ENCODE measurements around the gene CNPY4. TPM values are rescaled to one million over a fixed set of nuclear protein-coding genes. Genes with fewer than 3 reads are reported as not detected.
A peak's percentile ranks its signal among the peaks of the same experiment; 100 is the strongest.

The CNPY4 gene
- total and polyA plus RNA-seq, 10 of the 15 experiments (the other 5 are each of a cell fraction or from before 2014, with no cell fraction given): 2.5 to 9.2 (median 6.8) TPM

DNA sequence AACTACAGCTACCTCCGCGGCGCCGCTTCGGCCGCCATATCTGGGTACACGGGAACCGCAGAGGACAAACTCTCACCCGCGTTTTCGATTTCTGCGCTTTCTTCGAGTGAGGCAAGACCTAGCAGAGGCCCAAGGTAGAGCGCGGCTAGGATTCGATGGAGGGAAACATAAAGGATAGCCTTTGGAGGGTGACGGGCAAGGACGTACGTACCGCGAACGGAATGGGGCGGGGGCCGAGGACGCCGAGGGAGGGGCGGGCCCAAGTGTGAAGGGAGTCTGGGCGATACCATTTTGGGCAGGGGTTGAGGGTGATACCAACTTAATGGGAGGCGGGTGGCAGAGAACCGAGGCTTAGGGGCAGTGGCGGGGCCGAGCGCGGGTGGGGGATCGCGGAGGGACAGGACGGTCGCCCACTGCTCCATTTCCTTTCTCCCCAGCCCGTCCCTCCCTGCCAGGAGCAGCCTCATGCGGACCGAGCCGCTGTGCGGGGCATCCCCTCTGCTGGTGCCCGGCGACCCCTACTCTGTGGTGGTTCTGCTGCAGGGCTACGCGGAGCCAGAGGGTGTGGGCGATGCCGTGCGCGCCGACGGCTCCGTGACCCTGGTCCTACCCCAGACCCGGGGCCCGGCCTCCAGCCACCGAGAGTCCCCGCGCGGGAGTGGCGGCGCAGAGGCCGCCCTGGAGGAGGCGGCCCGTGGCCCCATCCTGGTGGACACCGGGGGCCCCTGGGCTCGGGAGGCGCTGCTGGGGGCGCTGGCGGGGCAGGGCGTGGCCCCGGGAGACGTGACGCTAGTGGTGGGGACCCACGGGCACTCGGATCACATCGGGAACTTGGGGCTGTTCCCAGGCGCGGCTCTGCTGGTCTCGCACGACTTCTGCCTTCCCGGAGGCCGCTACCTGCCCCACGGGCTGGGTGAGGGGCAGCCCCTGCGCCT is 7.8 kb downstream of the CNPY4 start, which contains the start of gene MBLAC1 (continued):
- TF ChIP-seq, protein P1, sequence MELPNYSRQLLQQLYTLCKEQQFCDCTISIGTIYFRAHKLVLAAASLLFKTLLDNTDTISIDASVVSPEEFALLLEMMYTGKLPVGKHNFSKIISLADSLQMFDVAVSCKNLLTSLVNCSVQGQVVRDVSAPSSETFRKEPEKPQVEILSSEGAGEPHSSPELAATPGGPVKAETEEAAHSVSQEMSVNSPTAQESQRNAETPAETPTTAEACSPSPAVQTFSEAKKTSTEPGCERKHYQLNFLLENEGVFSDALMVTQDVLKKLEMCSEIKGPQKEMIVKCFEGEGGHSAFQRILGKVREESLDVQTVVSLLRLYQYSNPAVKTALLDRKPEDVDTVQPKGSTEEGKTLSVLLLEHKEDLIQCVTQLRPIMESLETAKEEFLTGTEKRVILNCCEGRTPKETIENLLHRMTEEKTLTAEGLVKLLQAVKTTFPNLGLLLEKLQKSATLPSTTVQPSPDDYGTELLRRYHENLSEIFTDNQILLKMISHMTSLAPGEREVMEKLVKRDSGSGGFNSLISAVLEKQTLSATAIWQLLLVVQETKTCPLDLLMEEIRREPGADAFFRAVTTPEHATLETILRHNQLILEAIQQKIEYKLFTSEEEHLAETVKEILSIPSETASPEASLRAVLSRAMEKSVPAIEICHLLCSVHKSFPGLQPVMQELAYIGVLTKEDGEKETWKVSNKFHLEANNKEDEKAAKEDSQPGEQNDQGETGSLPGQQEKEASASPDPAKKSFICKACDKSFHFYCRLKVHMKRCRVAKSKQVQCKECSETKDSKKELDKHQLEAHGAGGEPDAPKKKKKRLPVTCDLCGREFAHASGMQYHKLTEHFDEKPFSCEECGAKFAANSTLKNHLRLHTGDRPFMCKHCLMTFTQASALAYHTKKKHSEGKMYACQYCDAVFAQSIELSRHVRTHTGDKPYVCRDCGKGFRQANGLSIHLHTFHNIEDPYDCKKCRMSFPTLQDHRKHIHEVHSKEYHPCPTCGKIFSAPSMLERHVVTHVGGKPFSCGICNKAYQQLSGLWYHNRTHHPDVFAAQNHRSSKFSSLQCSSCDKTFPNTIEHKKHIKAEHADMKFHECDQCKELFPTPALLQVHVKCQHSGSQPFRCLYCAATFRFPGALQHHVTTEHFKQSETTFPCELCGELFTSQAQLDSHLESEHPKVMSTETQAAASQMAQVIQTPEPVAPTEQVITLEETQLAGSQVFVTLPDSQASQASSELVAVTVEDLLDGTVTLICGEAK (IDR thresholded peaks at IDR 0.05; ENCODE audit: borderline replicate concordance): peak; percentile 55; the same call in 1 of the 2 replicates
- no peak for TF ChIP-seq WRNIP1 (IDR thresholded peaks at IDR 0.05; ENCODE audit: borderline replicate concordance, low read depth, low read length)
- TF ChIP-seq SIX5 (IDR thresholded peaks at IDR 0.05; ENCODE audit: low read depth, low read length, severe bottlenecking): peak; percentile 54
- TF ChIP-seq, protein P2, sequence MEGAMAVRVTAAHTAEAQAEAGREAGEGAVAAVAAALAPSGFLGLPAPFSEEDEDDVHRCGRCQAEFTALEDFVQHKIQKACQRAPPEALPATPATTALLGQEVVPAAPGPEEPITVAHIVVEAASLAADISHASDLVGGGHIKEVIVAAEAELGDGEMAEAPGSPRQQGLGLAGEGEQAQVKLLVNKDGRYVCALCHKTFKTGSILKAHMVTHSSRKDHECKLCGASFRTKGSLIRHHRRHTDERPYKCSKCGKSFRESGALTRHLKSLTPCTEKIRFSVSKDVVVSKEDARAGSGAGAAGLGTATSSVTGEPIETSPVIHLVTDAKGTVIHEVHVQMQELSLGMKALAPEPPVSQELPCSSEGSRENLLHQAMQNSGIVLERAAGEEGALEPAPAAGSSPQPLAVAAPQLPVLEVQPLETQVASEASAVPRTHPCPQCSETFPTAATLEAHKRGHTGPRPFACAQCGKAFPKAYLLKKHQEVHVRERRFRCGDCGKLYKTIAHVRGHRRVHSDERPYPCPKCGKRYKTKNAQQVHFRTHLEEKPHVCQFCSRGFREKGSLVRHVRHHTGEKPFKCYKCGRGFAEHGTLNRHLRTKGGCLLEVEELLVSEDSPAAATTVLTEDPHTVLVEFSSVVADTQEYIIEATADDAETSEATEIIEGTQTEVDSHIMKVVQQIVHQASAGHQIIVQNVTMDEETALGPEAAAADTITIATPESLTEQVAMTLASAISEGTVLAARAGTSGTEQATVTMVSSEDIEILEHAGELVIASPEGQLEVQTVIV (IDR thresholded peaks at IDR 0.05; ENCODE audit: borderline replicate concordance, partially characterized antibody): no peak
- TF ChIP-seq BRCA1 (IDR thresholded peaks at IDR 0.05; ENCODE audit: low read depth, low read length): no peak
- peak; percentile 86 for TF ChIP-seq POLR2AphosphoS2 (IDR thresholded peaks at IDR 0.05; ENCODE audit: low read depth, low read length)
- no peak for TF ChIP-seq NRF1 (conservative IDR thresholded peaks at IDR 0.05; ENCODE audit: low read depth, low read length)
- no peak for TF ChIP-seq MTA3 (IDR thresholded peaks at IDR 0.05; ENCODE audit: borderline replicate concordance, low read length)
- no peak for TF ChIP-seq ESRRA (IDR thresholded peaks at IDR 0.05; ENCODE audit: low read length)
- TF ChIP-seq ZBED1 (IDR thresholded peaks at IDR 0.05; ENCODE audit: borderline replicate concordance): peak; percentile 76; the same call in 1 of the 2 replicates
- peak; percentile 77 for TF ChIP-seq IKZF1 (conservative IDR thresholded peaks at IDR 0.05)
- TF ChIP-seq CHD4 (IDR thresholded peaks at IDR 0.05): no peak
- TF ChIP-seq, protein P3, sequence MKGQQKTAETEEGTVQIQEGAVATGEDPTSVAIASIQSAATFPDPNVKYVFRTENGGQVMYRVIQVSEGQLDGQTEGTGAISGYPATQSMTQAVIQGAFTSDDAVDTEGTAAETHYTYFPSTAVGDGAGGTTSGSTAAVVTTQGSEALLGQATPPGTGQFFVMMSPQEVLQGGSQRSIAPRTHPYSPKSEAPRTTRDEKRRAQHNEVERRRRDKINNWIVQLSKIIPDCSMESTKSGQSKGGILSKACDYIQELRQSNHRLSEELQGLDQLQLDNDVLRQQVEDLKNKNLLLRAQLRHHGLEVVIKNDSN (IDR thresholded peaks at IDR 0.05; ENCODE audit: borderline replicate concordance, extremely low read length, insufficient read depth, low read depth, low read length): no peak
- TF ChIP-seq, protein P4, sequence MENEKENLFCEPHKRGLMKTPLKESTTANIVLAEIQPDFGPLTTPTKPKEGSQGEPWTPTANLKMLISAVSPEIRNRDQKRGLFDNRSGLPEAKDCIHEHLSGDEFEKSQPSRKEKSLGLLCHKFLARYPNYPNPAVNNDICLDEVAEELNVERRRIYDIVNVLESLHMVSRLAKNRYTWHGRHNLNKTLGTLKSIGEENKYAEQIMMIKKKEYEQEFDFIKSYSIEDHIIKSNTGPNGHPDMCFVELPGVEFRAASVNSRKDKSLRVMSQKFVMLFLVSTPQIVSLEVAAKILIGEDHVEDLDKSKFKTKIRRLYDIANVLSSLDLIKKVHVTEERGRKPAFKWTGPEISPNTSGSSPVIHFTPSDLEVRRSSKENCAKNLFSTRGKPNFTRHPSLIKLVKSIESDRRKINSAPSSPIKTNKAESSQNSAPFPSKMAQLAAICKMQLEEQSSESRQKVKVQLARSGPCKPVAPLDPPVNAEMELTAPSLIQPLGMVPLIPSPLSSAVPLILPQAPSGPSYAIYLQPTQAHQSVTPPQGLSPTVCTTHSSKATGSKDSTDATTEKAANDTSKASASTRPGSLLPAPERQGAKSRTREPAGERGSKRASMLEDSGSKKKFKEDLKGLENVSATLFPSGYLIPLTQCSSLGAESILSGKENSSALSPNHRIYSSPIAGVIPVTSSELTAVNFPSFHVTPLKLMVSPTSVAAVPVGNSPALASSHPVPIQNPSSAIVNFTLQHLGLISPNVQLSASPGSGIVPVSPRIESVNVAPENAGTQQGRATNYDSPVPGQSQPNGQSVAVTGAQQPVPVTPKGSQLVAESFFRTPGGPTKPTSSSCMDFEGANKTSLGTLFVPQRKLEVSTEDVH (IDR thresholded peaks at IDR 0.05; ENCODE audit: low read depth, partially characterized antibody): peak; percentile 43
- peak; percentile 86 for TF ChIP-seq NBN (IDR thresholded peaks at IDR 0.05)
- TF ChIP-seq, protein P5, sequence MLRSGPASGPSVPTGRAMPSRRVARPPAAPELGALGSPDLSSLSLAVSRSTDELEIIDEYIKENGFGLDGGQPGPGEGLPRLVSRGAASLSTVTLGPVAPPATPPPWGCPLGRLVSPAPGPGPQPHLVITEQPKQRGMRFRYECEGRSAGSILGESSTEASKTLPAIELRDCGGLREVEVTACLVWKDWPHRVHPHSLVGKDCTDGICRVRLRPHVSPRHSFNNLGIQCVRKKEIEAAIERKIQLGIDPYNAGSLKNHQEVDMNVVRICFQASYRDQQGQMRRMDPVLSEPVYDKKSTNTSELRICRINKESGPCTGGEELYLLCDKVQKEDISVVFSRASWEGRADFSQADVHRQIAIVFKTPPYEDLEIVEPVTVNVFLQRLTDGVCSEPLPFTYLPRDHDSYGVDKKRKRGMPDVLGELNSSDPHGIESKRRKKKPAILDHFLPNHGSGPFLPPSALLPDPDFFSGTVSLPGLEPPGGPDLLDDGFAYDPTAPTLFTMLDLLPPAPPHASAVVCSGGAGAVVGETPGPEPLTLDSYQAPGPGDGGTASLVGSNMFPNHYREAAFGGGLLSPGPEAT (IDR thresholded peaks at IDR 0.05; ENCODE audit: low read depth): peak; percentile 75

All from GM12878 (cell line).